Measurements from ENCODE around the gene MAP3K7CL.

MAP3K7CL gene

GRCh38 chr21:29130270-29130969, at the start of gene MAP3K7CL:
Gene MAP3K7CL, plus strand, starts transcription at chr21:29130644. Its CDS starts 2,701 bp downstream, at chr21:29133345.
- FAIRE-seq (no peak), DNase-seq (ENCODE audit: insufficient read length, low spot score) (no peak)
- no peak for TF ChIP-seq CTCF (IDR thresholded peaks at IDR 0.05; ENCODE audit: insufficient read depth, missing control alignments)

GRCh38 chr21:29082046-29082815, 48.2 kb upstream of the MAP3K7CL start:
- DNase-seq (ENCODE audit: insufficient read length, low spot score), result no peak
- FAIRE-seq, result no peak
- no peak for TF ChIP-seq CTCF (IDR thresholded peaks at IDR 0.05; ENCODE audit: insufficient read depth, missing control alignments)

GRCh38 chr21:29083306-29083705, 47.1 kb upstream of the MAP3K7CL start:
- DNase-seq (ENCODE audit: insufficient read length, low spot score) (no peak), FAIRE-seq (no peak)
- no peak for TF ChIP-seq CTCF (IDR thresholded peaks at IDR 0.05; ENCODE audit: insufficient read depth, missing control alignments)

GRCh38 chr21:29084372-29084771, 46.1 kb upstream of the MAP3K7CL start:
- TF ChIP-seq CTCF (IDR thresholded peaks at IDR 0.05; ENCODE audit: insufficient read depth, missing control alignments), result no peak
- DNase-seq (ENCODE audit: insufficient read length, low spot score) (no peak), FAIRE-seq (no peak)

GRCh38 chr21:29085106-29085752, 45.2 kb upstream of the MAP3K7CL start:
- FAIRE-seq (no peak), DNase-seq (ENCODE audit: insufficient read length, low spot score) (no peak)
- no peak for TF ChIP-seq CTCF (IDR thresholded peaks at IDR 0.05; ENCODE audit: insufficient read depth, missing control alignments)

- DNase-seq (ENCODE audit: insufficient read length, low spot score), result no peak
- FAIRE-seq, result no peak
- no peak for TF ChIP-seq CTCF (IDR thresholded peaks at IDR 0.05; ENCODE audit: insufficient read depth, missing control alignments)
Observed at GRCh38 chr21:29091033-29091432, 39.4 kb upstream of the MAP3K7CL start.
